Fibroblast of villous mesenchyme (primary cell): ENCODE measurements around the gene CTTNBP2. TPM values are rescaled to one million over a fixed set of nuclear protein-coding genes. Genes with fewer than 3 reads are reported as not detected.
A peak's percentile ranks its signal among the peaks of the same experiment; 100 is the strongest.

Experiments
- DNase-seq: peaks from one replicate; pipeline ENCODE4 v3.0.0-alpha.2; 2010; ENCODE audit warnings: low read depth
- H3K4me3 ChIP-seq: 2 replicates; pipeline ENCODE4 v1.5.1; 2011; ENCODE audit warnings: low read depth, mild to moderate bottlenecking, low read length
- CTCF ChIP-seq: IDR thresholded peaks from 2 replicates; pipeline ENCODE4 v1.5.1; 2012; ENCODE audit warnings: low read depth, mild to moderate bottlenecking, low read length; ENCODE audit not compliant: insufficient read depth
- total RNA-seq: library from RNA; depleted of rRNA; stranded (reverse); fragments of >200 nt; gene quantifications from 2 replicates; pipeline ENCODE4 v1.2.3, GENCODE V29; 2012

The CTTNBP2 gene
- total RNA-seq, 1 donor, result 1.3 TPM

GRCh38 chr7:117782761-117783160 lies 90.5 kb downstream of the CTTNBP2 start:
- no peak for DNase-seq
- H3K4me3 ChIP-seq, result no peak overlapping the region
- no peak for TF ChIP-seq CTCF

GRCh38 chr7:117781707-117782106 lies 91.5 kb downstream of the CTTNBP2 start:
- no peak overlapping the region for H3K4me3 ChIP-seq
- no peak for DNase-seq
- no peak for TF ChIP-seq CTCF

- TF ChIP-seq CTCF, result no peak
- H3K4me3 ChIP-seq, result no peak overlapping the region
- DNase-seq, result peak; percentile 19
These were observed 92.4 kb downstream of the CTTNBP2 start for GRCh38 chr7:117780832-117781231.

GRCh38 chr7:117777335-117778142 lies 95.7 kb downstream of the CTTNBP2 start:
- no peak for TF ChIP-seq CTCF
- no peak overlapping the region for H3K4me3 ChIP-seq
- no peak for DNase-seq

- no peak for DNase-seq
- no peak for TF ChIP-seq CTCF
- H3K4me3 ChIP-seq, result no peak overlapping the region
These were observed 97.0 kb downstream of the CTTNBP2 start for GRCh38 chr7:117776224-117776623.

GRCh38 chr7:117775801-117776200 lies 97.4 kb downstream of the CTTNBP2 start:
- peak; percentile 3 for DNase-seq
- no peak for TF ChIP-seq CTCF
- H3K4me3 ChIP-seq, result no peak overlapping the region

- no peak for TF ChIP-seq CTCF
- H3K4me3 ChIP-seq, result no peak overlapping the region
- DNase-seq, result no peak
These were observed 98.3 kb downstream of the CTTNBP2 start for GRCh38 chr7:117774943-117775342.
